RPMI8226 (cell line): ENCODE data around the gene MOV10L1.
A peak's percentile ranks its signal among the peaks of the same experiment; 100 is the strongest.
"Not testable (repeated sequence)": the region's sequence is repeated elsewhere in the genome, so short reads cannot be mapped to it uniquely, and the experiment has no call there.

Experiments
- DNase-seq: peaks from one replicate; pipeline ENCODE4 v3.0.0-alpha.2; 2015

Gene MOV10L1

GRCh38 chr22:50190182-50190940 is 100.6 kb downstream of the MOV10L1 start:
- DNase-seq, result peak; percentile 93

- peak; percentile 91 for DNase-seq
These were observed 101.3 kb downstream of the MOV10L1 start for GRCh38 chr22:50190941-50191741.

GRCh38 chr22:50192436-50193204 is 102.8 kb downstream of the MOV10L1 start:
- DNase-seq, result no peak

- DNase-seq, result no peak
These were observed 103.8 kb downstream of the MOV10L1 start for GRCh38 chr22:50193621-50194020.

GRCh38 chr22:50194037-50194805 is 104.4 kb downstream of the MOV10L1 start:
- no peak for DNase-seq

- DNase-seq, result no peak
These were observed 106.5 kb downstream of the MOV10L1 start for GRCh38 chr22:50196256-50196655.

GRCh38 chr22:50197000-50197800 is 107.4 kb downstream of the MOV10L1 start:
- no peak for DNase-seq

GRCh38 chr22:50197856-50198623 is 108.2 kb downstream of the MOV10L1 start:
- no peak for DNase-seq

GRCh38 chr22:50198624-50199017 is 108.8 kb downstream of the MOV10L1 start:
- DNase-seq, result no peak

GRCh38 chr22:50199251-50199721 is 109.5 kb downstream of the MOV10L1 start:
- no peak for DNase-seq

GRCh38 chr22:50199829-50200460 is 110.1 kb downstream of the MOV10L1 start:
- no peak for DNase-seq

- peak; percentile 92 for DNase-seq
These were observed 110.8 kb downstream of the MOV10L1 start, which contains the start of gene SELENOO for GRCh38 chr22:50200461-50201190. TSS of gene SELENOO (plus strand) at chr22:50201011. CDS start at chr22:50201037, 26 bp downstream.

- peak; percentile 40 for DNase-seq
These were observed 111.7 kb downstream of the MOV10L1 start for GRCh38 chr22:50201191-50202129.

- no peak for DNase-seq
These were observed 112.4 kb downstream of the MOV10L1 start for GRCh38 chr22:50202130-50202666.

GRCh38 chr22:50203288-50203687 is 113.5 kb downstream of the MOV10L1 start:
- no peak for DNase-seq

- no peak for DNase-seq
These were observed 114.8 kb downstream of the MOV10L1 start for GRCh38 chr22:50204571-50204970.

GRCh38 chr22:50204998-50205397 is 115.2 kb downstream of the MOV10L1 start:
- DNase-seq, result not testable (repeated sequence)
